Stimulated activated CD8-positive, alpha-beta memory T cell treated with anti-CD3 and anti-CD28 coated beads, Interleukin-2, amount 100 ng/mL, for 48 hours (primary cell): ENCODE results near the gene YBX2.

Experiments used
- DNase-seq, 2 donors: peaks; one replicate each; pipeline ENCODE4 v3.0.0-alpha.2; 2020; ENCODE audit warnings: low read depth in 2 of 2

The YBX2 gene

DNA sequence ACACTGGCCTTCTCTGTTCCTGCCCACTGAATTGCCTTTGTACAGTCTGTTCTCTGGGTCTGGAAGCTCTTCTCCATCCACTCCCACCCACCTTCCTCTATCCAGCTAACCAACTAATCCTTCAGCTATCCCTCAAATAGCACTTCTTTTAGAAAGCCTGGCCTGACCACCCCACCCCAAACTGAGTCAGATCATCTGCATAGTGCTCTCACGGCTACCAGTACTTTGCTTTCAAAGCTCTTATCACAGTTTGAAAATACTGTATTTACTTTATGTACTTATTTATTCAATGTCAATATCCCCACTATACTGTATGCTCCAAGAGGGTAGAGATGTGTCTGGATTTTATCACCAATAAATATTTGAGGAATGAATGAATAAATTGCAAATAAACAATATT is 27.7 kb downstream of the YBX2 start:
- DNase-seq, result no peak

DNA sequence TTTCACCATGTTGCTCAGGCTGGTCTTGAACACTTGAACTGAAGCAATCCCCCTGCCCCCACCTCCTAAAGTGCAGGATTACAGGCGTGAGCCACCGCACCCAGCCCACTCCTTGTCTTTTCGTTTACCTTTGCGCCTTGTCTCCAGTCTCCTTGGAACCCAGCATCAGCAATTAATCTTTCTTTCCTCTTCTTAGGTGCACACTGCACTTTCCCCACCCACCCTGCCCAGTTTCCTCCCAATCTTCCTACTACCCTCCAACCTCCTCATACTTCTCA is 30.7 kb downstream of the YBX2 start:
- no peak for DNase-seq

DNA sequence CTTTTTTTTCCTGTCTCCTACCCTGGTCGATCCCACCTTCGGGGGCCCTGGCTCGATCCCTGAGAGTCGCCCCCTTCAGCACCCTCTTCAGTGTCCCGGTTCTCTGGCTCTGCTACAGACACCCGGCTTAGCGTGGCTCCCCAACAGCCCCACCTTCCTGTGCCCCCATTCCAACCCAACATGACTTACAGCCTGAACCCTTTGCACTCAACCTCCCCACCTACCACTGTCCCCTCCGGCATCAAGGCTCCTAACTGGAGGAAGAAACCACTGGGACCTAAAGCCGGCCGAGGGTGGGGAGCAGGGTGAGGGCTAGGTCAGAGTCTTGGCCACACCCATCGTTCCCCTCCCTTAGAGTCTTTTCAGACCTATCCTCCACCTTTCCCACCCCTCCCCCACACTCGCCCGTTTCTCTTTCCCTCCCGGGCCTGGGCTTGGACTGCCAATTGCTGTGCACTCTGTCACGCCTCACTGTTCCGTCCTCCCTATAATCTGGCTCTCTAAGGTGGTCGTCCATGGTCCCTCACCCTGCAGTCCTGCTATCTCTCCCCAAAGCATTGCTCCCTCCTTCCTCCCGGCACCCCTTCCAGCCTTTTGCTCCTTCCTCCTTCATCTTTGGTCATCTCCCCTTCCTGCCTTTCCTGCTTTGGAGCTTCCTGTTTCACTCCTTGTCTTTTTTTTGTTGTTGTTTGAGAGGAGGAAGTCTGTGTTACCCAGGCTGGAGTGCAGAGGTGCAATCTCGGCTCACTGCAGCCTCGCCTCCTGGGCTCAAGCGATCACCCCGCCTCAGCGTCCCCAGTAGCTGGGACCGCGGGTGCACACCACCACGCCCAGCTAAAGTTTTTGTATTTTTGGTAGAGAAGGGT is 31.3 kb downstream of the YBX2 start:
- no peak for DNase-seq

DNA sequence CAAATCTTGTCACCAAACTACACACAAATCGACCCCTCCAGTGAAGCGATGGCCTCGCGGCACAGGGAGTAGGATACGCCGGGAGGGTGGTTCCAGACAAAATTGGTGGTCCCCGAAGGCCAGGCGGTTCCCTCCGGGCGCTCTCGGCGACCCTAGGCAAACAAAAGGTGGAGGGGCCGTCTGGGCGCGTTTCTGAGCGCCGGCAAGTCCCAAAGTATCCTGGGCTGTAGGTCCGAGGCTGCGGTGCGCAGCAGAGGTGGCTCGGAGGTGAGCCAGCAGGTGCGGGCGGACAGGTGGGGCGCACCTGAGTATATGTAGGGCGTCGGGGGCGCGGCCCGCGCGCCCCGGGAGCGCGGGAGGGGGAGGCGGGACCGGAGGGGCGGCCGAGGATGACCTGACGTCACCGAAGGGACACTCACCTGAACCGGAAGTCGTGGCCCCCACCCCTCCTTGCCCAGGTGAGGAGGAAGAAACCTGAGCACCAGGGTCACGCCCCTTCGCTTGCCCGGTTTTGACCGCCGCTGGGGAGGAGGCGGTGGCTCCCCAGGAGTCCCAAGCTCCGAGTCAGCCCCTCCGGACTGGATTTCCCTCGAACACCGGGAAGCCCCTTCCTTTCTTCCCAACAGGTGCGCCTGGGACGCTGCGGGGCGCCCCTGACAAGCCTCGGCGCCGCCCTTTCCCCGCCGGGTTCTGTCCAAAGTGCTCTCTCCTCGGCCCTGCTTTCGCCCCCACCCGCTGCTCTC is 32.1 kb downstream of the YBX2 start, which contains the start of gene CLDN7:
Gene CLDN7 (minus strand): TSS at position 287 of the 743 bp plus-strand sequence. CDS start 435 bp downstream, outside the sequence.
- DNase-seq, result no peak

DNA sequence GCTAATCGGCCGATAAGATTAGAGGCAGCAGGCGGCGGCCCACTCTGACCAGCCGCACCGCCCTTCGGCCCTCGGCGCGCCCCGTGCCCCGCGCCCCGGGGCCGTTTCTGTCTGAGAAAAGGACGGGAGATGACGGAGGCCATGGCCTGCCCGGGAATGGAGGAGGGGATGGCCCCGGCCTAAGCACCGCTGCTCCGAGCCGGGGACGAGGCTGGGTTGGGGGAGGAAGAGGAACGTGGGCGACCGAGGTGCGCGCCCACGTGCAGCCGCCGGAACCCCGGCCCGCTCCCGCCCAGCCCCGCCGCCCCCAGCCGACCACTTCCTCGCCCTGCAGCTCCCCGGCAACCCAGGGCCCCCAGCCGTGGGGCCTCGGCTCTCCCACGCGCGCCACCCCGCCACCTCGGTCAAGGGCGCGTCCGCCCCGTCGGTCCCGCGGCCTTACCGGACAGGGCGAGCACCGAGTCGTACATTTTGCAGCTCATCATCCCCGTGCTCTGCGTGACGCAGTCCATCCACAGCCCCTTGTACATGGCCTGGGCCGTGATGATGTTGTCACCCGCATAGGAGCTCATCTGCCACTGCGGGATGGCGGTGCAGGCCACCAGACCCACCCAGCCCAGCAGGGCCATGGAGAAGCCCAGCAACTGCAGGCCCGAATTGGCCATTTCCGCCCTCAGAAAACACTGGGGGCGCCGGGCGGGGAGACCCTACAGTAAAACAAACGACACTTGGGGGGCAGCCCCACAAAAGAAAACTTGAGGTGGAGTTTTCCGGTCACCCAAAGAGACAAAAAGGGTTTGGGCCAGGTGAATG is 32.9 kb downstream of the YBX2 start:
- DNase-seq, result no peak

DNA sequence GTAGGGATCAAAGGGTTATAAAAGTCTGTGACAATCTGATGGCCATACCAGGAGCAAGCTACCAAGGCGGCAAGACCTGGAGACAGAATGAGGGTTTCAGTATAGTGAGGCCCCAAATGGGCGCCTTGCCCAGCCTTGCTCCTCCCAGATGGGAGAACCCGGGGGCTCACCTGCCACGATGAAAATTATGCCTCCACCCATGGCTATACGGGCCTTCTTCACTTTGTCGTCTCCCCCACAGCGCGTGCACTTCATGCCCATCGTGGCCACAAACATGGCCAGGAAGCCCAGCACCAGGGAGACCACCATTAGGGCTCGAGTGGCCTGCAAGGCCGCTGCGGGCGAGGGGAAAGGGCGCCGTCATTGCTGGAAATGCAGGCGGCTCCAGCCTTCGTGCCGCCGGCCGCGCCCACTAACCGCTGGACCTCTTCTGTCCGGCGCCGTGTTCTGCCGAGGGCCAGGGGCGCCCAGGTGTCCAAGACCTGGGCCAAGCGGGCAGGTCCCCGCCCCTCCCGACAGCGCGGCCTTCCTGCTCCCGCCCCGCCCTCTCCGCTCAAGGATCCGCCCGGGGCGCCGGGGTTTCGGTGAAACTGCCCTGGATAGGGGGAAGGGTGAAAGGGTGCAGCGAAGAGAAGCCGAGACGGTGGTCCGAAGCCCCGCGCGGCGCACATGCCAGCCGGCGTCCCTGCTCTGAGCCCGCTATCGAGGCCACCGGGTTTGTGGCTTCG is 33.6 kb downstream of the YBX2 start:
- peak in 1 of 2 donors; percentile 15 for DNase-seq

DNA sequence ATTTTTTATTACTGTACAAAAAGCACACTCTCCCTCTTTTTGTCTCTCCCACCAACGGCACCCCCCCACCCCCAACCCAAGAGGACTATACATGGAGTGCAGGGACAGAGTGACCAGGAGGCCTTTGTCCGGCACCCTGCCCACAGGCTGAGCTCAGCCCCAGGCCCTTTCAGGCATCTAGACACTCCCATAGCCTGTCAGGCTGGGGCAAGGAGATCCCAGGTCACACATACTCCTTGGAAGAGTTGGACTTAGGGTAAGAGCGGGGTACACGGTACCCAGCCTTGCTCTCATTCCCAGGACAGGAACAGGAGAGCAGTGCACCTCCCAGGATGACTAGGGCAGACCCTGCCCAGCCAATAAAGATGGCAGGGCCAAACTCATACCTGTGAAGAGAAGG is 34.3 kb downstream of the YBX2 start:
- no peak for DNase-seq

DNA sequence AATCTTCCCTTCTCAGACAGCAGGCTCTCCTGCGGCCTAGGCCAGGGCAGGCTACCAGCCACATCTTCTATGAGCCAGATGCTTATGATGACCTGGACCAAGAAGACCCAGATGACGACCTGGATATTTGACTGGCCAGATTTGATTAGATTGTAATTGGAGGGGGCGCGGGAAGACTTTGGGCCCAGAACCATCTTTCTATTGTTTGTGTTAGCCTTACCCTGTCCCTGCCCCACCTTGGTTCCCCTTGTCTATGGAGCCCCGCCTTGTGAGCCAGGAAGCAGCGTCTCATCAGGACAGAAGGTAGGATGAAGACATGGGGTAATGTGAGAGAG is 34.9 kb downstream of the YBX2 start:
- DNase-seq, result no peak

DNA sequence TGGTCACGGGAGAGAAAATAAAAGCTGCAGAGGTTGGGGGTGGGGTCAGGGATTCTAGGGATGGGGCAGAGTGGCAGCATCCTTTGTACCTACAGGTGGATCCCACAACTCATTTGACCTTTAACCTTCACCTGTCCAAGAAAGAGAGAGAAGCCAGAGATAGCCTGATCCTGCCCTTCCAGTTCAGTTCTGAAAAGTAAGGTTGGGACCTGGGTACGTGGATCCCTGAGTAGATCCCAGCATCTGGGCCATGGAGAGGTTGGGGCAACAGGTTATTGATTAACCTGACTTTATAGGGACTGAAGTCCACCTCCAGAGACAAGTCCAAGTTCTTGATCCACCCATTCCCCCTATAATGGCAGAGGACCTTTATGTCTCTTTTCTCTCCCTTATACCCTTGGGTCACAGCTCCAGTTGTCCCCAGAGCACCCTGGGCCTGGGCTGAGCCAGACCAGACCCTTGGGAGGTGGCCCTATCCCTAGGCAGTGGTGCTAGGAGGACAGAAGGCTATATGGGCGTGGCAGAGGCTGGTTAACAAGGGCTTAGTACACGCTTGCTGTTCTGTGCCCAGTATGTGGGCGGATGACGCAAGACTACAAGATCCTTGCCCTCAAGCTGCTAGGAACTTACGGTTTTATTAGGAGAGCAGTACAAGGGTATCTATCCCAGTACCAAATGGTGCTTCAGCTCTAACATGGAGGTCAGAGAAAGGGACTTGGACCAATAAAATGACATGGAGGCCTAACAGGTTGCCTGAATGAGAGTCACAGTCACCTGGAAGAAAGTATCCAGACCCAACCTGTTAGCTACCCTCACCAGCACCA is 35.5 kb downstream of the YBX2 start:
- DNase-seq, result no peak

DNA sequence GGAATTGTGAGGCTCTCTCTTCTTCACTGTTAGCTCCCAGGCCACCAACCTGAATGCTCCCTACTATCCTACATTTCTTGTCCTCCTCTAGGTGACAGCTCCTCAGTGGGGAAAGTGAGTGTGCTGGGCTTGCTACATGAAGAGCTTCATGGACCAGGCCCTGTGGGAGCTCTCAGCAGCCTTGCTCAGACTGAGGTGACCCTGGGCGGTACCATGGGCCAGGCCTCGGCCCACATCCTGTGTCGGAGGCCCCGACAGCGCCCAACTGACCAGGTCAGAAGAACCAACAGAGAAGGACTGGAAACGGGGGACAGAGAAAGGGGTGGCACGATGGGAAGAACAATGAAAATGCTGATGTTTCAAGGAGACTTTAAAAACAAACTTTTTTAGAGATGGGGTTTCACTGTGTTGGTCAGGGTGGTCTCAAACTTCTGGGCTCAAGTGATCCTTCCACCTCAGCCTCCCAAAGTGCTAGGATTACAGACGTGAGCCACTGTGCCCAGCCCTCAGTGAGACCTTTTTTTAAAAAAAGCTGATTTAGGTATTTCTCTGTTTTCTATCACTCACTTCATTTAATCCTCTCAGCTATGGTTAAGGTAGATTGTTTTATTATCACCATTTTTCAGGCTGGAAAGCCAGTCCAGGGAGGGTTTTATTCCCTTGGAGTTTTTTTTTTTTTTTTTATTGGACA is 37.5 kb downstream of the YBX2 start:
- no peak for DNase-seq

DNA sequence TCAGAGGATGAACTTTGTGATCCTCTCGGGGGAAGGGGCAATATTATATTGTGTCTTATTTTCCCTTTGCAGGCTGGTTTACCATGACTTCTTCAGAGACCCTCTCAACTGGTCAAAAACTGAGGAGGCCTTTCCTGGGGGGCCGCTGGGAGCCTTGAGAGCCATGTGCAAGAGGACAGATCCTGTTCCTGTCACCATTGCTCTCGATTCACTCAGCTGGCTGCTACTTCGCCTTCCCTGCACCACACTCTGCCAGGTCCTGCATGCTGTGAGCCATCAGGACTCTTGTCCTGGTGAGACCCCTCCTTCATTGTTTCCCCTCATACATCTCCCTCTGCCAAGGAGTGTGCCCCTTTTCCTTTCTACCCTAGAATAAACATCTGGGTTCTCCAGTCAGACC is 39.9 kb downstream of the YBX2 start:
- DNase-seq, result no peak

DNA sequence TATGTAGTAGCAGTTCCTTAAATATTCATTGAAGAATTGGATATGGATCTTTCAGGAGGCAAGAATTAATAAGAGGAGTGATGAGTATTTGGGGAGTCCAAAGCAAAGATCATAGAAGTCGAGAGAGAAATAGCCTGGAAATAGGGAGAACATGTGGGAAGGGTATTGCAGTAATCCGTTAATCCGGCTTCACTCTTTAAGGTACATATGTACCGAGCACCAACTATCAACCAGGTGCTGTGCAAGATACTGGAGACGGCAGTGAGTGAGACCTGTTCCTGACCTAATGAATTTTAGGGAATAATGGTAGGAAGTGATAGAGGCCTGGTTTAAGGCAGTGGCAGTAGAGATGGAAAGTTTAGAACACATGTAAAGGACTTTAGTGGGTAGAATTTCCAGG is 41.4 kb downstream of the YBX2 start:
- no peak for DNase-seq

DNA sequence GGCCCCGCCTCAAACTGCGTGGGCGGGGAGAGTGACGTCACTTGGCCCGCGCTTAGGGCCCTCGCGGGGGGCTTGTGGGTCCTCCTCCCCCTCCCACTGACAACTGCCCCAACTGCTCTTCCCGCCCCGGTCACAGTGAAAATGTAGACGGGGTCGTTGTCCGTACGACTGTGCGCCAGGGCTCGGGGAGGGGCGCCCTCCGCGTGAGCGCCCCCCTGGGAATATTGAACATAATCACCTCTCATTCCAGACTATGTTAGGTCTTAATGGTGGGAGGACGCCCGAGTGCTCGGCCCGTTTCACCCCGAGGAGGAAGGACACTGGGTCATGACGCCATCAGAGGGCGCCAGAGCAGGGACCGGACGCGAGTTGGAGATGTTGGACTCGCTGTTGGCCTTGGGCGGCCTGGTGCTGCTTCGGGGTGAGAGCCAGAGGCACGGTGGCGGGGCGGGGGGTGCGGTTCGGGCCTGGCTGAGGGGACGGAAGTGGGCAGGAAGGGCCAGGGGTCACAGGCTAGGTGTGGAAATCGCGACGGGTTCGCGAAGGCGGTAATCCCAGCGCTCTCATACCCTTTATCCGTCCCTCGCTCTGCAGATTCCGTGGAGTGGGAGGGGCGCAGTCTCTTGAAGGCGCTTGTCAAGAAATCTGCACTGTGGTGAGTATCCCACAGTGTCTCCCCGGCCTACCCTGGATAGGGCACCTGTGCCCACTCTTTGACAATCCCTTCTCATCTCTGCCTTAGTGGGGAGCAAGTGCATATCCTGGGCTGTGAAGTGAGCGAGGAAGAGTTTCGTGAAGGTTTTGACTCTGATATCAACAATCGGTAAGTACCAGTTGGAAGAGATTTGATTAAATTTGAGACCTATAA is 42.0 kb downstream of the YBX2 start, which contains the start of gene ELP5:
Gene ELP5 (plus strand): TSS at position 40 of the 868 bp plus-strand sequence. CDS start 336 bp downstream, at position 376.
- DNase-seq, result peak; percentile 84 to 87

DNA sequence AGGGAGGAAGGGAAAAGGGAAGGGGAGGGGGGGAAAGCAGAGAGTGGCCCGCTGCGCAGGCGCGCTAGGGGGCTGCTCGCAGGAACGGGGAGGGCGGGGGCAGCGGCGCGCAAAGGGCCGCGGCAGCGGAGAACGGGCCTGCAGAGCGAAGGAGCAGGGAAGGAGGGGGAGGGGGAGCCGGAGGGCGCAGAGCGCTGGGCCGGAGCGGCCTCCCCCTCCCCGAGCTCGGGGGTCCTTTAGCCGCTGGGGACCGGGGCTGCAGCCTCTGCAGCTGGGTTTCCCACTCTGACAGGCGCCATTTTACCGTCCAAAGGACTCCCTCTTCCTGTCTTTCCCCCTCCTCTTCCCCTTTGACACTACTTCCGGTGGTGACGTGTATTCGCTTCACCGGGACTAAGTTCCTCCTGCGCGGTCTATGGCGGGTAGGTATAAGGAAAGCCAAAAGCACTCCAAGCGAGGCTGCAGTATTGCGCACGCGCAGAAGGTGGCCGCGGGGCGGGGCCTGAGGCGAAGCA is 42.7 kb downstream of the YBX2 start, which contains the start of gene CTDNEP1:
Gene CTDNEP1 (minus strand): TSS at position 74 of the 515 bp plus-strand sequence. CDS start 438 bp downstream, outside the sequence.
- peak; percentile 96 to 98 for DNase-seq

DNA sequence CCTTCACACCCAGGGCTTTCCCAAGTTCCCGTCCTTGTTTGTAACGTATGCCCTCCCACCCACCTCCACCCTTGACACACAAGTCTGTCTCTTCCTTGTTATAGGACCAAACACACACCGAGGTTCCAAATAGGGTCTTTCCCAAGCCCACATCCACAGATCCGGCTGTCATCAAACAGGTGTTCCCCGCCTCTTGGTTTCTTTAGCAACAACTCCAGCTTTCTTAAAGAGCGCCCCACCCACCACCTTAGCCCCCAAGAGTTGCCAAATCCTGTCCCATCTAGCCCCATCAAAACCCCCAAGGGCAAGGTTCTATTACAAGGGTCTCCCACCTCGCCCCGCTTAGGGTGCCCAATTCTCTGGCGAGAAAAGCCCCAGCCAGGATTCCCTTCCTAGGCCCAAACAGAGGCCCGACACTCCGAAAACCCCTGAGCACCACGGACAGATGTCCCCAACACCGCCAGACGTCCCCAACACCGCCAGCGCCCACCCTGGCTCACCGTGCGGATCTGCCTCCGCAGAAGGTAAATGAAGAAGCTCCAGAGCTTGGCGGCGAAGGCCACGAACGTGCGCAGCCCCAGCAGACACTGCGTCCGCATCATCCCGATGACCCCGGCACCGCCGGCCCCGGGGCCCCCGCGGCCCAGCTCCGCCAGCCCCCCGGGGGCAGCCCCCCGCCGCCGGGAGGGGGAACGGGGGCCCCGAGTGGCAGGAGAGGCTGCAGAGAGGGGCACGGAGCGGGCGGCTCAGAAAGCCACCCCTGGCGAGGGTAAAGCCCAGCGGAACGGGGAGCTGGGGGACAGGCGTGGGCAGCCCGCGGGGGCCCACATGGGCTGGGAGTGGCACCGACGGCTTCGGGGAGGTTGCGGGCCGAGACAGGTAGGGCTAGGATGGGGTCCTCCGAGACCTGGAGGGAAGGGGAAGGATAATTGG is 43.5 kb downstream of the YBX2 start:
- no peak for DNase-seq

DNA sequence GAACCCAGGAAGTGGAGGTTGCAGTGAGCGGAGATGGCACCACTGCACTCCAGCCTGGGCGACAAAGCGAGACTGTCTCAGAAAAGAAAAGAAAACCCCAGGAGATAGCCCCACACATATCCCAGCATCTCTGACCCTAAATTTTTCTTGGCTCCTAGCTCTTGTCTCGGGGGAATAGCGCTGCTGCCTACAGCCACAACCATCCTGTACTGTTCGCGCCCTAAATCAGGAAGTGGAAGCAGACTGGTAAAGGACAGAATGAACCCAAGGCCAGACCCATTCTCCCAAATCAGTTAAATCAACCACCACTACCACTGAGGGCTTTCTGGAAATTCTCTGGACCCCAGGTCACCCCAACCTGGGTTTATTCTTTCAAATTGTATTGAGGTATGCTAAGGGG is 44.6 kb downstream of the YBX2 start:
- DNase-seq, result no peak

DNA sequence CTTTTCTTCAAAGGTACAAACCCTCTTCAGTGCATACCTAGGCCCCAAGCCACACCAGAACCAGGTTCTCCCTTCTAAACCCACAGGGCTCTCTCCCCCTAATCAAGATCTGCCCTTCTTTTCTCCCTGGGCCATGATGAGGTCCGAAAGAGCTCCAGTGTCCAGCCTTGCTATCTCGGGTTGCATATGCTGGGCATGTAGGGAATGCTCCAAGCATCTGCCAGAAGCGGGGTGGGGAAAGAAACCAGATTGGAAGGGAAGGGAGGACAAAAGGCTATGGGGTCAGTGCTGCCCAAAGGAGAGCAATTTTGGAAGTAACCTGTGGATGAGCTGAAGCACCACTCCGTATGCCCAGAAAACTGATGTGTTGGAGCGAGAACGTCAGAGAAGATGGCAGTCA is 45.2 kb downstream of the YBX2 start:
- DNase-seq, result no peak

DNA sequence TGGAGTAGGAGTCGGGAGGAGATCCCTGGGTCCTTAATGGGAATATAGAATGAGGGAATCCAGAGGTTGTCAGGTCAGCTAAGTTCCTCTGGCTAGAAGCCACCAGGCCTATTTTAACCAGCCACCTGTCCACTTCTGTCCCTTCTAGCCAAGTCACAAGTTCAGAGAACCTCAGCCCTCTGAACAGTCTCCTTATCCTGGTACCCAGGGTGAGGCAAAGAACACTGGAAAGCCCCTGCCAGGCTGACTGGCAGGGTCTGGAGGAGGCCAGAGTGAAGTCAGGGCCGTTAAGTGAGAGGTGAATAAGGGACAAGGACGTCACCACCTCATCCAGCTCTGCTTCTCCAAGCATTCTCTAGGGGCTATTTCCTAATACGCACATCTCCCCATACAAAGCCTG is 45.6 kb downstream of the YBX2 start:
- DNase-seq, result no peak
